ENCODE results near the gene TAGLN2.
A peak's percentile ranks its signal among the peaks of the same experiment; 100 is the strongest.
"Not testable (repeated sequence)": the region's sequence is repeated elsewhere in the genome, so short reads cannot be mapped to it uniquely, and the experiment has no call there.

The TAGLN2 gene

GRCh38 chr1:159915571-159916241, 9.6 kb downstream of the TAGLN2 start:
- Histone ChIP-seq H3K4me3 (ENCODE audit: insufficient read depth, low read depth, low read length, poor library complexity, severe bottlenecking) (no peak overlapping the region), H3K36me3 (ENCODE audit: control insufficient read depth, insufficient read depth, low read length) (peaks cover 41% of the 10 kb centered on the region), H3K27ac (ENCODE audit: insufficient read depth, low read length, poor library complexity, severe bottlenecking) (peak overlapping the region; percentile 21), H3K4me1 (ENCODE audit: control insufficient read depth, insufficient read depth, low read length, poor library complexity, severe bottlenecking) (peaks cover 35% of the 10 kb centered on the region), H3K9me3 (ENCODE audit: control insufficient read depth, low read length) (no peaks in the 10 kb centered on the region), H3K27me3 (replicated peaks; ENCODE audit: control insufficient read depth, insufficient read depth, low read length, poor library complexity, severe bottlenecking) (no peaks in the 10 kb centered on the region)
- DNase-seq, result no peak

GRCh38 chr1:159914252-159915018, 10.9 kb downstream of the TAGLN2 start:
- Histone ChIP-seq H3K27me3 (replicated peaks; ENCODE audit: control insufficient read depth, insufficient read depth, low read length, poor library complexity, severe bottlenecking) (no peaks in the 10 kb centered on the region), H3K27ac (ENCODE audit: insufficient read depth, low read length, poor library complexity, severe bottlenecking) (no peak overlapping the region)

GRCh38 chr1:159913451-159914192, 11.7 kb downstream of the TAGLN2 start:
- Histone ChIP-seq H3K27ac (ENCODE audit: insufficient read depth, low read length, poor library complexity, severe bottlenecking) (peak overlapping the region; percentile 9), H3K9me3 (ENCODE audit: control insufficient read depth, low read length) (no peaks in the 10 kb centered on the region), H3K27me3 (replicated peaks; ENCODE audit: control insufficient read depth, insufficient read depth, low read length, poor library complexity, severe bottlenecking) (no peaks in the 10 kb centered on the region), H3K4me1 (ENCODE audit: control insufficient read depth, insufficient read depth, low read length, poor library complexity, severe bottlenecking) (peaks cover 41% of the 10 kb centered on the region), H3K4me3 (ENCODE audit: insufficient read depth, low read depth, low read length, poor library complexity, severe bottlenecking) (no peak overlapping the region), H3K36me3 (ENCODE audit: control insufficient read depth, insufficient read depth, low read length) (peaks cover 20% of the 10 kb centered on the region)
- no peak for DNase-seq

More at GRCh38 chr1:159914252-159915018, 10.9 kb downstream of the TAGLN2 start:
- peaks cover 42% of the 10 kb centered on the region for H3K4me1 ChIP-seq (ENCODE audit: control insufficient read depth, insufficient read depth, low read length, poor library complexity, severe bottlenecking)
- no peak overlapping the region for H3K4me3 ChIP-seq (ENCODE audit: insufficient read depth, low read depth, low read length, poor library complexity, severe bottlenecking)
- H3K9me3 ChIP-seq (ENCODE audit: control insufficient read depth, low read length), result no peaks in the 10 kb centered on the region
- H3K36me3 ChIP-seq (ENCODE audit: control insufficient read depth, insufficient read depth, low read length), result peaks cover 28% of the 10 kb centered on the region
- no peak for DNase-seq

- H3K9me3 ChIP-seq (ENCODE audit: control insufficient read depth, low read length), result no peaks in the 10 kb centered on the region
- H3K4me3 ChIP-seq (ENCODE audit: insufficient read depth, low read depth, low read length, poor library complexity, severe bottlenecking), result no peak overlapping the region
- no peak for DNase-seq
- peaks cover 3% of the 10 kb centered on the region for H3K36me3 ChIP-seq (ENCODE audit: control insufficient read depth, insufficient read depth, low read length)
- peaks cover 41% of the 10 kb centered on the region for H3K4me1 ChIP-seq (ENCODE audit: control insufficient read depth, insufficient read depth, low read length, poor library complexity, severe bottlenecking)
- H3K27ac ChIP-seq (ENCODE audit: insufficient read depth, low read length, poor library complexity, severe bottlenecking), result peak overlapping the region; percentile 80
- H3K27me3 ChIP-seq (replicated peaks; ENCODE audit: control insufficient read depth, insufficient read depth, low read length, poor library complexity, severe bottlenecking), result no peaks in the 10 kb centered on the region
Measured at GRCh38 chr1:159911326-159912070, 13.8 kb downstream of the TAGLN2 start.

- peaks cover 34% of the 10 kb centered on the region for H3K4me1 ChIP-seq (ENCODE audit: control insufficient read depth, insufficient read depth, low read length, poor library complexity, severe bottlenecking)
Measured at GRCh38 chr1:159908031-159908940, 17.0 kb downstream of the TAGLN2 start.

GRCh38 chr1:159906960-159907359, 18.3 kb downstream of the TAGLN2 start:
- no peak overlapping the region for H3K4me3 ChIP-seq (ENCODE audit: insufficient read depth, low read depth, low read length, poor library complexity, severe bottlenecking)
- no peaks in the 10 kb centered on the region for H3K9me3 ChIP-seq (ENCODE audit: control insufficient read depth, low read length)
- H3K4me1 ChIP-seq (ENCODE audit: control insufficient read depth, insufficient read depth, low read length, poor library complexity, severe bottlenecking), result peaks cover 27% of the 10 kb centered on the region
- no peak overlapping the region for H3K27ac ChIP-seq (ENCODE audit: insufficient read depth, low read length, poor library complexity, severe bottlenecking)
- DNase-seq, result no peak
- no peaks in the 10 kb centered on the region for H3K27me3 ChIP-seq (replicated peaks; ENCODE audit: control insufficient read depth, insufficient read depth, low read length, poor library complexity, severe bottlenecking)
- no peaks in the 10 kb centered on the region for H3K36me3 ChIP-seq (ENCODE audit: control insufficient read depth, insufficient read depth, low read length)

More at GRCh38 chr1:159908031-159908940, 17.0 kb downstream of the TAGLN2 start:
- no peak for DNase-seq
- H3K4me3 ChIP-seq (ENCODE audit: insufficient read depth, low read depth, low read length, poor library complexity, severe bottlenecking), result no peak overlapping the region
- no peak overlapping the region for H3K27ac ChIP-seq (ENCODE audit: insufficient read depth, low read length, poor library complexity, severe bottlenecking)
- no peaks in the 10 kb centered on the region for H3K27me3 ChIP-seq (replicated peaks; ENCODE audit: control insufficient read depth, insufficient read depth, low read length, poor library complexity, severe bottlenecking)
- H3K36me3 ChIP-seq (ENCODE audit: control insufficient read depth, insufficient read depth, low read length), result no peaks in the 10 kb centered on the region
- H3K9me3 ChIP-seq (ENCODE audit: control insufficient read depth, low read length), result no peaks in the 10 kb centered on the region

- not testable (repeated sequence) for H3K9me3 ChIP-seq (ENCODE audit: control insufficient read depth, low read length); H3K27me3 ChIP-seq (replicated peaks; ENCODE audit: control insufficient read depth, insufficient read depth, low read length, poor library complexity, severe bottlenecking); H3K36me3 ChIP-seq (ENCODE audit: control insufficient read depth, insufficient read depth, low read length); H3K27ac ChIP-seq (ENCODE audit: insufficient read depth, low read length, poor library complexity, severe bottlenecking); H3K4me1 ChIP-seq (ENCODE audit: control insufficient read depth, insufficient read depth, low read length, poor library complexity, severe bottlenecking); DNase-seq; H3K4me3 ChIP-seq (ENCODE audit: insufficient read depth, low read depth, low read length, poor library complexity, severe bottlenecking)
Measured at GRCh38 chr1:159904036-159904435, 21.3 kb downstream of the TAGLN2 start.

- H3K9me3 ChIP-seq (ENCODE audit: control insufficient read depth, low read length), result no peaks in the 10 kb centered on the region
- no peaks in the 10 kb centered on the region for H3K27me3 ChIP-seq (replicated peaks; ENCODE audit: control insufficient read depth, insufficient read depth, low read length, poor library complexity, severe bottlenecking)
- H3K4me3 ChIP-seq (ENCODE audit: insufficient read depth, low read depth, low read length, poor library complexity, severe bottlenecking), result no peak overlapping the region
- H3K36me3 ChIP-seq (ENCODE audit: control insufficient read depth, insufficient read depth, low read length), result no peaks in the 10 kb centered on the region
- H3K4me1 ChIP-seq (ENCODE audit: control insufficient read depth, insufficient read depth, low read length, poor library complexity, severe bottlenecking), result no peaks in the 10 kb centered on the region
- no peak overlapping the region for H3K27ac ChIP-seq (ENCODE audit: insufficient read depth, low read length, poor library complexity, severe bottlenecking)
- no peak for DNase-seq
Measured at GRCh38 chr1:159902541-159902940, 22.8 kb downstream of the TAGLN2 start.

Data from effector memory CD4-positive, alpha-beta T cell (primary cell).